Naive B cell (primary cell): ENCODE data around the gene ADA. TPM values are rescaled to one million over a fixed set of nuclear protein-coding genes. Genes with fewer than 3 reads are reported as not detected.

Experiments
- polyA plus RNA-seq, 6 donors: library from polyadenylated mRNA; unstranded; fragments of 300-500 nt; fragmentation: Illumina TruSeq; gene quantifications; one replicate each; pipeline ENCODE4 v1.2.3, GENCODE V29; 2021; ENCODE audit warnings: low read depth in 6 of 6

The ADA gene
- polyA plus RNA-seq, 6 donors from 2014 or later = 1.7 to 7.6 (median 4.6) TPM

Other genes with a start within 250 kb of the ADA start
- gene TTPAL, start 175.8 kb downstream of the ADA start, polyA plus RNA-seq = 10 to 100 TPM in 5 of 6 donors, 1 to 10 TPM in 1; 4.2 to 16.3 (median 13.0) TPM
- gene SERINC3, start 129.6 kb downstream of the ADA start, polyA plus RNA-seq = 100 to 1,000 TPM; 120 to 145 (median 133) TPM
- 100 to 1,000 TPM in 4 of 6 donors, 10 to 100 TPM in 2; 74.7 to 219 (median 103) TPM for gene PKIG, start 69.1 kb downstream of the ADA start, polyA plus RNA-seq
- not detected for gene CCN5, start 63.7 kb upstream of the ADA start, polyA plus RNA-seq
- gene KCNK15, start 94.2 kb upstream of the ADA start, polyA plus RNA-seq = not detected
- not detected for gene RIMS4, start 158.8 kb upstream of the ADA start, polyA plus RNA-seq
- gene YWHAB, start 234.0 kb upstream of the ADA start, polyA plus RNA-seq = 100 to 1,000 TPM; 414 to 531 (median 498) TPM